Endothelial cell of umbilical vein (primary cell): ENCODE results near the gene EFNA5.

Experiments
- CTCF ChIP-seq, 2 donors: IDR thresholded peaks; 1 replicate in 1 of 2; 2 replicates in 1 of 2; pipeline ENCODE4 v1.5.1; 2011; ENCODE audit warnings: low read length in 2 of 2, mild to moderate bottlenecking in 2 of 2, moderate library complexity in 2 of 2, control low read depth in 1 of 2, inconsistent platforms in 1 of 2, low read depth in 1 of 2; ENCODE audit not compliant: insufficient read depth in 1 of 2; ENCODE audit errors: extremely low read depth in 1 of 2
- EZH2 ChIP-seq: IDR thresholded peaks from 2 replicates; pipeline ENCODE4 v1.6.1; 2012; ENCODE audit warnings: borderline replicate concordance, low read depth, mild to moderate bottlenecking, moderate library complexity, low read length, inconsistent platforms; ENCODE audit not compliant: severe bottlenecking
- FOS ChIP-seq: IDR thresholded peaks from 2 replicates; pipeline ENCODE4 v1.6.1; 2011; ENCODE audit warnings: mild to moderate bottlenecking, low read length, moderate library complexity, borderline replicate concordance; ENCODE audit not compliant: insufficient read depth
- JUN ChIP-seq: IDR thresholded peaks from 2 replicates; pipeline ENCODE4 v1.6.1; 2011; ENCODE audit warnings: borderline replicate concordance, low read depth; ENCODE audit not compliant: insufficient read length, insufficient read depth
- MYC ChIP-seq: IDR thresholded peaks from one replicate; pipeline ENCODE4 v1.6.1; 2011; ENCODE audit warnings: mild to moderate bottlenecking, low read depth, low read length
- POLR2A ChIP-seq: IDR thresholded peaks from 2 replicates; pipeline ENCODE4 v1.6.1; 2012; ENCODE audit warnings: low read depth, mild to moderate bottlenecking, control low read depth, low read length

- no peak for TF ChIP-seq POLR2A
- no peak for TF ChIP-seq CTCF (IDR thresholded peaks at IDR 0.05; ENCODE audit: extremely low read depth in 1 of 2, insufficient read depth in 1 of 2, low read depth in 1 of 2, low read length in 2 of 2)
- no peak for TF ChIP-seq EZH2
- TF ChIP-seq FOS: no peak
- TF ChIP-seq JUN: no peak
- TF ChIP-seq MYC: no peak
Measured at GRCh38 chr5:107331882-107332281, 338.9 kb downstream of the EFNA5 start.
